MM.1S (cell line): ENCODE data around the gene PITPNM3.

Experiments used
- CTCF ChIP-seq: fragments of 300-600 bp; sonication (generic); IDR thresholded peaks from 2 replicates; pipeline ENCODE4 v1.5.1; 2016; ENCODE audit warnings: antibody characterized with exemption, low read length, mixed read lengths
- EZH2 ChIP-seq: fragments of 300-600 bp; sonication (generic); optimal IDR thresholded peaks from 2 replicates; pipeline ENCODE3; 2017; ENCODE audit warnings: low read depth, mild to moderate bottlenecking, antibody characterized with exemption, low read length, mixed read lengths

GRCh38 chr17:6523330-6523729 is 33.0 kb downstream of the PITPNM3 start:
- TF ChIP-seq CTCF (no peak), EZH2 (no peak)
